ENCODE results near the gene SNX30.

GRCh38 chr9:112838342-112838741, 87.8 kb downstream of the SNX30 start:
- TF ChIP-seq FOXK2 (IDR thresholded peaks at IDR 0.05): no peak
- no peak for TF ChIP-seq NFRKB (IDR thresholded peaks at IDR 0.05)
- no peak for TF ChIP-seq HDGF (IDR thresholded peaks at IDR 0.05; ENCODE audit: borderline replicate concordance)
- no peak for TF ChIP-seq SUZ12 (IDR thresholded peaks at IDR 0.05)
- no peak for TF ChIP-seq TARDBP (IDR thresholded peaks at IDR 0.05)

Data from HEK293T (cell line).